Keratinocyte (primary cell): ENCODE measurements around the gene TRIP12. TPM values are rescaled to one million over a fixed set of nuclear protein-coding genes. Genes with fewer than 3 reads are reported as not detected.
"Not testable (repeated sequence)": the region's sequence is repeated elsewhere in the genome, so short reads cannot be mapped to it uniquely, and the experiment has no call there.

Experiments
- DNase-seq: peaks from one replicate; pipeline ENCODE4 v3.0.0-alpha.2; 2011; ENCODE audit warnings: low read depth, missing footprints, low spot score
- FAIRE-seq: peaks from 2 replicates; lab custom pipeline; 2011; peaks lifted over from hg19 to GRCh38; lab: Jason Lieb, UNC
- H2AFZ ChIP-seq: 2 replicates; pipeline ENCODE4 v1.6.0; 2012; ENCODE audit warnings: low read length, control low read depth, inconsistent platforms; ENCODE audit not compliant: control insufficient read depth
- H3K27ac ChIP-seq: 2 replicates; pipeline ENCODE4 v1.5.1; 2011; ENCODE audit warnings: low read length; ENCODE audit not compliant: control insufficient read depth, insufficient read depth
- H3K27me3 ChIP-seq: 3 replicates; pipeline ENCODE4 v1.6.0; 2011; ENCODE audit warnings: low read length; ENCODE audit not compliant: control insufficient read depth, insufficient read depth; ENCODE audit errors: extremely low read depth
- H3K36me3 ChIP-seq, 2 experiments: 2 replicates in 1 of 2; 3 replicates in 1 of 2; pipeline ENCODE4 v1.5.1; 2011; ENCODE audit warnings: low read length in 2 of 2, mild to moderate bottlenecking in 1 of 2; ENCODE audit not compliant: control insufficient read depth in 2 of 2, insufficient read depth in 2 of 2; ENCODE audit errors: extremely low read depth in 1 of 2
- H3K4me1 ChIP-seq: 3 replicates; pipeline ENCODE4 v1.5.1; 2011; ENCODE audit warnings: low read length; ENCODE audit not compliant: control insufficient read depth, insufficient read depth; ENCODE audit errors: extremely low read depth
- H3K4me2 ChIP-seq: 3 replicates; pipeline ENCODE4 v1.6.0; 2011; ENCODE audit warnings: low read depth, low read length; ENCODE audit not compliant: control insufficient read depth, insufficient read depth; ENCODE audit errors: extremely low read depth
- H3K4me3 ChIP-seq, 3 experiments: fragments of 200-600 bp in 1 of 3; sonication (generic) in 1 of 3; 2 replicates in 2 of 3; 3 replicates in 1 of 3; pipeline ENCODE4 v1.5.1; 2011 to 2016; ENCODE audit warnings: low read length in 3 of 3, mild to moderate bottlenecking in 3 of 3, control low read depth in 2 of 3, inconsistent platforms in 1 of 3, low read depth in 1 of 3, mixed read lengths in 1 of 3, mixed run types in 1 of 3, moderate library complexity in 1 of 3; ENCODE audit not compliant: control insufficient read depth in 2 of 3, insufficient read depth in 2 of 3; ENCODE audit errors: extremely low read depth in 1 of 3
- H3K79me2 ChIP-seq: 2 replicates; pipeline ENCODE4 v1.6.0; 2012; ENCODE audit warnings: low read length; ENCODE audit not compliant: control insufficient read depth, insufficient read depth
- H3K9ac ChIP-seq: 3 replicates; pipeline ENCODE4 v1.6.0; 2011; ENCODE audit warnings: low read length; ENCODE audit not compliant: control insufficient read depth, insufficient read depth; ENCODE audit errors: extremely low read depth
- H3K9me1 ChIP-seq: 3 replicates; pipeline ENCODE4 v1.6.0; 2011; ENCODE audit warnings: low read length; ENCODE audit not compliant: control insufficient read depth, insufficient read depth; ENCODE audit errors: extremely low read depth
- H3K9me3 ChIP-seq: 2 replicates; pipeline ENCODE4 v1.5.1; 2012; ENCODE audit warnings: low read depth, low read length; ENCODE audit not compliant: control insufficient read depth
- H4K20me1 ChIP-seq: 3 replicates; pipeline ENCODE4 v1.6.0; 2011; ENCODE audit warnings: low read length; ENCODE audit not compliant: control insufficient read depth, insufficient read depth; ENCODE audit errors: extremely low read depth
- EZH2 ChIP-seq: IDR thresholded peaks from one replicate; pipeline ENCODE4 v1.6.1; 2012; ENCODE audit warnings: inconsistent platforms, mild to moderate bottlenecking, low read length, moderate library complexity
- dilution Hi-C: fragments of 300-500 bp; cut with MboI; formaldehyde crosslinking; loops from one replicate; pipeline ENCODE4 v1.7.0; 2020; ENCODE audit warnings: low sequenced_read_pairs; ENCODE audit not compliant: extremely low pct_ligation_motif_present
- polyA plus RNA-seq, 5 experiments: library from polyadenylated mRNA; depleted of rRNA in 3 of 5; stranded (reverse) in 3 of 5; stranded (forward) in 1 of 5; unstranded in 1 of 5; fragments of >200 nt; gene quantifications; 1 replicate in 1 of 5; 2 replicates in 3 of 5; 3 replicates in 1 of 5; pipeline versions ENCODE4 v1.2.1 to v1.2.3, GENCODE V29; 2011 to 2012; ENCODE audit warnings: missing spikeins in 2 of 5, low read depth in 1 of 5, low replicate concordance in 1 of 5
- TF ChIP-seq, protein P1 (sequence below), 3 experiments: IDR thresholded peaks in 1 of 3; conservative IDR thresholded peaks in 1 of 3; optimal IDR thresholded peaks in 1 of 3; 2 replicates in 2 of 3; 3 replicates in 1 of 3; pipeline versions ENCODE3 to v1.5.1; 2011; ENCODE audit warnings: low read length in 3 of 3, mild to moderate bottlenecking in 3 of 3, moderate library complexity in 2 of 3, control low read depth in 1 of 3, inconsistent platforms in 1 of 3; ENCODE audit not compliant: insufficient read depth in 2 of 3; ENCODE audit errors: extremely low read depth in 1 of 3

TRIP12 gene
- polyA plus RNA-seq, 1 donor (not counting 4 experiments of a cell fraction or from before 2014, with no cell fraction given) = 123 TPM

DNA sequence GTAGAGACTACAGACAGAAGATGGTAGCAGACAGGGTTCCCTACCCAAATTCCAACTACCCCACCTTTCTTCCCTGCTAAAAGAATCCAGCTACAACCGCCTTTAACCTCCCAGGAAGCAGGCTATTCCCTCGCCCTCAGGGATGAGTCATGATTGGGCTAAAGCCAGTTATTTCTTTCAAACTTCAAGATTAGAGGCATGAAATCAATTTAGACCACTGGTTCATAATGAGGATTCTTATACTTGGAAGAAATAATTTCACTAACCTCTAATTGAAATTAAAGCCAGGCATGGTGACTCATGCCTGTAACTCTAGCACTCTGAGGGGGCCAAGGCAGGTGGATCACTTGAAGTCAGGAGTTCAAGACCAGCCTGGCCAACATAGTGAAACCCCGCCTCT lies 20.0 kb downstream of the TRIP12 start:
- H3K4me3 ChIP-seq = peak overlapping the region in 1 of 3 experiments; percentile 47
- TF ChIP-seq, protein P1, sequence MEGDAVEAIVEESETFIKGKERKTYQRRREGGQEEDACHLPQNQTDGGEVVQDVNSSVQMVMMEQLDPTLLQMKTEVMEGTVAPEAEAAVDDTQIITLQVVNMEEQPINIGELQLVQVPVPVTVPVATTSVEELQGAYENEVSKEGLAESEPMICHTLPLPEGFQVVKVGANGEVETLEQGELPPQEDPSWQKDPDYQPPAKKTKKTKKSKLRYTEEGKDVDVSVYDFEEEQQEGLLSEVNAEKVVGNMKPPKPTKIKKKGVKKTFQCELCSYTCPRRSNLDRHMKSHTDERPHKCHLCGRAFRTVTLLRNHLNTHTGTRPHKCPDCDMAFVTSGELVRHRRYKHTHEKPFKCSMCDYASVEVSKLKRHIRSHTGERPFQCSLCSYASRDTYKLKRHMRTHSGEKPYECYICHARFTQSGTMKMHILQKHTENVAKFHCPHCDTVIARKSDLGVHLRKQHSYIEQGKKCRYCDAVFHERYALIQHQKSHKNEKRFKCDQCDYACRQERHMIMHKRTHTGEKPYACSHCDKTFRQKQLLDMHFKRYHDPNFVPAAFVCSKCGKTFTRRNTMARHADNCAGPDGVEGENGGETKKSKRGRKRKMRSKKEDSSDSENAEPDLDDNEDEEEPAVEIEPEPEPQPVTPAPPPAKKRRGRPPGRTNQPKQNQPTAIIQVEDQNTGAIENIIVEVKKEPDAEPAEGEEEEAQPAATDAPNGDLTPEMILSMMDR (optimal IDR thresholded peaks at IDR 0.05 in 1 of 3, IDR thresholded peaks at IDR 0.05 in 1 of 3, conservative IDR thresholded peaks at IDR 0.05 in 1 of 3; ENCODE audit: extremely low read depth in 1 of 3, insufficient read depth in 2 of 3, low read length in 3 of 3) = no peak
- no peak for TF ChIP-seq EZH2
- H3K4me1 ChIP-seq = peaks cover 9% of the 10 kb centered on the region
- no peak overlapping the region for H2AFZ ChIP-seq
- dilution Hi-C loops = no loop called here
- no peaks in the 10 kb centered on the region for H3K9me1 ChIP-seq
- H3K27me3 ChIP-seq = no peaks in the 10 kb centered on the region
- no peak overlapping the region for H3K9ac ChIP-seq
- H3K27ac ChIP-seq = no peak overlapping the region
- peaks cover 93% of the 10 kb centered on the region for H3K79me2 ChIP-seq
- H3K4me2 ChIP-seq = peak overlapping the region; percentile 67
- DNase-seq = no peak
- no peaks in the 10 kb centered on the region for H3K9me3 ChIP-seq
- peaks cover 12% of the 10 kb centered on the region for H4K20me1 ChIP-seq
- FAIRE-seq = peak; percentile 76
- peaks cover 5 to 6% of the 10 kb centered on the region in 2 experiments for H3K36me3 ChIP-seq

GRCh38 chr2:229900514-229900913 lies 21.3 kb downstream of the TRIP12 start:
- H4K20me1 ChIP-seq = peaks cover 13% of the 10 kb centered on the region
- H2AFZ ChIP-seq, dilution Hi-C loops, H3K9me1 ChIP-seq, H3K27me3 ChIP-seq, H3K4me1 ChIP-seq, FAIRE-seq, H3K27ac ChIP-seq, H3K4me3 ChIP-seq, DNase-seq, H3K9ac ChIP-seq, H3K9me3 ChIP-seq, H3K36me3 ChIP-seq, H3K4me2 ChIP-seq: not testable (repeated sequence)
- peaks cover 97% of the 10 kb centered on the region for H3K79me2 ChIP-seq

GRCh38 chr2:229900012-229900411 lies 21.8 kb downstream of the TRIP12 start:
- H3K9me3 ChIP-seq = no peaks in the 10 kb centered on the region
- FAIRE-seq = no peak
- H4K20me1 ChIP-seq = peaks cover 13% of the 10 kb centered on the region
- dilution Hi-C loops = no loop called here
- H3K9ac ChIP-seq = no peak overlapping the region
- DNase-seq = no peak
- no peak overlapping the region for H2AFZ ChIP-seq
- H3K27me3 ChIP-seq = no peaks in the 10 kb centered on the region
- H3K36me3 ChIP-seq = peaks cover 5 to 6% of the 10 kb centered on the region in 2 experiments
- H3K27ac ChIP-seq = no peak overlapping the region
- no peak overlapping the region for H3K4me2 ChIP-seq
- peaks cover 9% of the 10 kb centered on the region for H3K4me1 ChIP-seq
- H3K79me2 ChIP-seq = peaks cover 96% of the 10 kb centered on the region
- no peaks in the 10 kb centered on the region for H3K9me1 ChIP-seq
- TF ChIP-seq, protein P1 (optimal IDR thresholded peaks at IDR 0.05 in 1 of 3, IDR thresholded peaks at IDR 0.05 in 1 of 3, conservative IDR thresholded peaks at IDR 0.05 in 1 of 3; ENCODE audit: extremely low read depth in 1 of 3, insufficient read depth in 2 of 3, low read length in 3 of 3) = no peak
- no peak for TF ChIP-seq EZH2
- no peak overlapping the region for H3K4me3 ChIP-seq
